Activated CD8-positive, alpha-beta memory T cell treated with anti-CD3 and anti-CD28 coated beads for 4 hours (primary cell): ENCODE results near the gene RAB3A.

Experiments used
- DNase-seq, 2 donors: peaks; one replicate each; pipeline ENCODE4 v3.0.0-alpha.2; 2020; ENCODE audit warnings: low read depth in 2 of 2

RAB3A gene

DNA sequence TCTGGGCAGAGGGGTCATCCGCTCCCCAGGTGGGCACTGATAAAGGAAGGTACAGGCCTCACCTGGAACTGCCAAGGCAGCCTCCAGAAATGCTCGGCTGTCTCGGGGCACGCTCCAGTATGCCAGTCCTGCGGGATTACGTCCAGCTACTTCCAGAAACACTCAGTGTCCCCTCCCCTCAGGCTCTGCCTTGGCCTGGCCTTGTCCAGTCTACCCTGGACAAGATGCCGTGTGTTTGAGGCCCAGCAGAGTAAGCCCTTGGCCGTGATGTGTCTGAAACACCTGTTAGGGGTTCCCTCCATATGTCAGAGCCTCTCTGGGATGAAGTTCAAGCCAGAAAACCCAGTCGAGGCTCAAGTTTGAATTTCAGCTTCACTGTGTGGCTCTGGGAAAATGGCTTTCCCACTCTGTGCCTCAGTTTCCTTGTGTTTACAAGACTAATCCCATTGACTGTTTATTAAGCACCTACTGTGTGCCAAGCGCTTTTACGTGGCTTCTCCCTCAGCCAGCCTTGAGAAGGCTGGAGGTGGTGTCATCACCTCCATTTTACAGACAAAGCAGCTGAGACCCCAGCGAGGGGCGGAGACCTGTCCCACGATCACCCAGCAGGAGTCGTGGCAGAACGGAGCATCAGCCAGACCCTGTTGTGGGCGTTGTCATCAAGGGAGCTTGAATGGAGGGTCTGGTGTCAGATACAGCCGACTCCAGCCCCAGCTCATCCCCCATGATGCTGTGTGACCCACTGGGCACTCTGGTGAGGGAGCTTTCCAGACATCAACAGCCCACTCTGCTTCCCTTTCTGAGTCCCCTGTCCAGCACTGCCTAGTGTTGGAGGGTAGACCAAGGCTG is 52.8 kb downstream of the RAB3A start:
- DNase-seq, result no peak

DNA sequence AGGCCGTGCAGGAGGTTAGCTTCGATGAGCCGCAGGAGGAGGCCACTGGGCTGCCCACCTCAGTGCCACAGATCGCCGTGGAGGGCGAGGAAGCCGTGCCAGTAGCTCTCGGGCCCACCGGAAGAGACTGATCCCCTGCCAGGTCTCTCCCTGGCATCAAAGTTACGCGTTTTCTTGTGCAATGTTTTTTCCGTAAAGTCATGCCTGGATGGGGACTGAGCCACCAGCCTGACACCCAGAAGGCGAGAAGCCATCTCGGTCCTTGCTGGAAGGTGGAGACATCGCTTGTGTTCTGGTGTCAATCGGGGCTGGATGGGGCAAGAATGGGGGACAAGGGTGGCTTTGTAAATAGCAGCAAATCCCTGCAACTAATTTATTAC is 54.3 kb downstream of the RAB3A start:
- no peak for DNase-seq

DNA sequence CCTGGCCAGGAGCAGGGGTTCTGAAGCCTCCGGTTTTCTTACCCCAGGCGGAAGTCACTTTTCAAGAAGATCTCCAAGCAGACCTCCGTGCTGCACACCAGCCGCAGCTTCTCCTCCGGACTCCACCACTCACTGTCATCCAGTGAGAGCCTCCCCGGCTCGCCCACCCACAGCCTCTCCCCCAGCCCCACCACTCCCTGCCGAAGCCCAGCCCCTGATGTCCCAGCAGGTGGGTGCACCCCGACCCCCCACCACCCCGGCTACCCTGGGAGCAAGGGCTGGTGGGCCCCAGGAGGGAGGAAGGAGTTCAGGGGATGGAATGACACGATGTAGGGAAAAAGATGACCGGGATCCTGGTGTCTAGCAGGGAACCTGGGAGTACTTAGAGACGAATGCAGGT is 56.4 kb downstream of the RAB3A start:
- no peak for DNase-seq
